ENCODE results near the gene FXYD6.

- TF ChIP-seq, protein P1, sequence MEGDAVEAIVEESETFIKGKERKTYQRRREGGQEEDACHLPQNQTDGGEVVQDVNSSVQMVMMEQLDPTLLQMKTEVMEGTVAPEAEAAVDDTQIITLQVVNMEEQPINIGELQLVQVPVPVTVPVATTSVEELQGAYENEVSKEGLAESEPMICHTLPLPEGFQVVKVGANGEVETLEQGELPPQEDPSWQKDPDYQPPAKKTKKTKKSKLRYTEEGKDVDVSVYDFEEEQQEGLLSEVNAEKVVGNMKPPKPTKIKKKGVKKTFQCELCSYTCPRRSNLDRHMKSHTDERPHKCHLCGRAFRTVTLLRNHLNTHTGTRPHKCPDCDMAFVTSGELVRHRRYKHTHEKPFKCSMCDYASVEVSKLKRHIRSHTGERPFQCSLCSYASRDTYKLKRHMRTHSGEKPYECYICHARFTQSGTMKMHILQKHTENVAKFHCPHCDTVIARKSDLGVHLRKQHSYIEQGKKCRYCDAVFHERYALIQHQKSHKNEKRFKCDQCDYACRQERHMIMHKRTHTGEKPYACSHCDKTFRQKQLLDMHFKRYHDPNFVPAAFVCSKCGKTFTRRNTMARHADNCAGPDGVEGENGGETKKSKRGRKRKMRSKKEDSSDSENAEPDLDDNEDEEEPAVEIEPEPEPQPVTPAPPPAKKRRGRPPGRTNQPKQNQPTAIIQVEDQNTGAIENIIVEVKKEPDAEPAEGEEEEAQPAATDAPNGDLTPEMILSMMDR (IDR thresholded peaks at IDR 0.05; ENCODE audit: insufficient read depth, low read depth, low read length) = no peak
- no peak for TF ChIP-seq EZH2 (IDR thresholded peaks at IDR 0.05; ENCODE audit: insufficient read depth, low read length)
Observed at GRCh38 chr11:117862753-117863152, 13.7 kb downstream of the FXYD6 start.
